Upper lobe of left lung (tissue), 4 donors: ENCODE measurements around the gene PTPRN2.

Experiments used
- EP300 ChIP-seq, 4 donors: sonication (generic); formaldehyde crosslinking; IDR thresholded peaks; one replicate each; pipeline ENCODE4 v1.5.1; 2017; ENCODE audit warnings: antibody characterized with exemption in 4 of 4, control low read depth in 2 of 4
- POLR2A ChIP-seq, 4 donors: fragments of 450-650 bp; IDR thresholded peaks; one replicate each; pipeline ENCODE4 v1.5.1; 2016 to 2017; ENCODE audit warnings: antibody characterized with exemption in 4 of 4, mild to moderate bottlenecking in 2 of 4
- POLR2AphosphoS5 ChIP-seq, 2 donors: sonication (generic); formaldehyde crosslinking; IDR thresholded peaks; one replicate each; pipeline ENCODE4 v1.5.1; 2017; ENCODE audit warnings: antibody characterized with exemption in 2 of 2
- TF ChIP-seq, protein P1 (sequence below), 6 experiments: fragments of 450-650 bp in 4 of 6; fragments of 200-600 bp in 2 of 6; sonication (generic) in 2 of 6; IDR thresholded peaks; one replicate each; pipeline ENCODE4 v1.5.1; 2016 to 2019; ENCODE audit warnings: antibody characterized with exemption in 6 of 6

DNA sequence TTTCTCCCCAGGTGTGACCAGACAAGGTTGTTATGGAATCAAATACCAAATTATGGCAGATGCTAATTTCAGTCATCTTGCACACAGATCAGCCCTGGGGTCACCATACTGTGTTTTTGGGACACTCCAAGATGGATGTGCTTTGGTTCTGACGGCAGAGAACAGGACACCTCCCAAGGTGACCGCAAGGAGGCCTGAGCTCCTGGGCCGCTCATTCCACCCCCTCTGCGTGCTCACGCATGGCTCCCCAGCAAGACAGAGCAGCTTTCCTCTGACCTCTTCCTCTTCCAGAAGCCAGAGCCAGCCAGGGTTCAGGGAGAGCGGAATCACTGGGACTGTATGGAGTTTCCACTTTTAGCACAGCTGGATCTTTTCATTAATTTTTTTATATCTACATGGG lies 848.0 kb downstream of the PTPRN2 start:
- TF ChIP-seq, protein P1, sequence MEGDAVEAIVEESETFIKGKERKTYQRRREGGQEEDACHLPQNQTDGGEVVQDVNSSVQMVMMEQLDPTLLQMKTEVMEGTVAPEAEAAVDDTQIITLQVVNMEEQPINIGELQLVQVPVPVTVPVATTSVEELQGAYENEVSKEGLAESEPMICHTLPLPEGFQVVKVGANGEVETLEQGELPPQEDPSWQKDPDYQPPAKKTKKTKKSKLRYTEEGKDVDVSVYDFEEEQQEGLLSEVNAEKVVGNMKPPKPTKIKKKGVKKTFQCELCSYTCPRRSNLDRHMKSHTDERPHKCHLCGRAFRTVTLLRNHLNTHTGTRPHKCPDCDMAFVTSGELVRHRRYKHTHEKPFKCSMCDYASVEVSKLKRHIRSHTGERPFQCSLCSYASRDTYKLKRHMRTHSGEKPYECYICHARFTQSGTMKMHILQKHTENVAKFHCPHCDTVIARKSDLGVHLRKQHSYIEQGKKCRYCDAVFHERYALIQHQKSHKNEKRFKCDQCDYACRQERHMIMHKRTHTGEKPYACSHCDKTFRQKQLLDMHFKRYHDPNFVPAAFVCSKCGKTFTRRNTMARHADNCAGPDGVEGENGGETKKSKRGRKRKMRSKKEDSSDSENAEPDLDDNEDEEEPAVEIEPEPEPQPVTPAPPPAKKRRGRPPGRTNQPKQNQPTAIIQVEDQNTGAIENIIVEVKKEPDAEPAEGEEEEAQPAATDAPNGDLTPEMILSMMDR (IDR thresholded peaks at IDR 0.05), result no peak
- no peak for TF ChIP-seq POLR2A (IDR thresholded peaks at IDR 0.05)
- TF ChIP-seq POLR2AphosphoS5 (IDR thresholded peaks at IDR 0.05), result no peak
- no peak for TF ChIP-seq EP300 (IDR thresholded peaks at IDR 0.05)
